Endothelial cell (in vitro differentiated cells): Measurements from ENCODE around the gene LRP2. TPM values are rescaled to one million over a fixed set of nuclear protein-coding genes. Genes with fewer than 3 reads are reported as not detected.

ENCODE experiments used
- DNase-seq: peaks from one replicate; pipeline ENCODE4 v3.0.0; 2021; ENCODE audit warnings: low spot score
- H3K27ac Mint-ChIP-seq: one replicate; pipeline ENCODE4 v1.8.0; 2021; ENCODE audit warnings: mixed read lengths, inconsistent platforms; ENCODE audit not compliant: unreplicated experiment
- H3K27me3 Mint-ChIP-seq: one replicate; pipeline ENCODE4 v1.8.0; 2021; ENCODE audit warnings: mild to moderate bottlenecking, moderate library complexity, mixed read lengths, inconsistent platforms; ENCODE audit not compliant: unreplicated experiment
- H3K36me3 Mint-ChIP-seq: one replicate; pipeline ENCODE4 v1.8.0; 2021; ENCODE audit warnings: mild to moderate bottlenecking, low read depth, mixed read lengths, inconsistent platforms; ENCODE audit not compliant: unreplicated experiment
- H3K4me1 Mint-ChIP-seq: one replicate; pipeline ENCODE4 v1.8.0; 2021; ENCODE audit warnings: mild to moderate bottlenecking, mixed read lengths, inconsistent platforms; ENCODE audit not compliant: unreplicated experiment
- H3K4me3 Mint-ChIP-seq: one replicate; pipeline ENCODE4 v1.8.0; 2021; ENCODE audit warnings: mild to moderate bottlenecking, mixed read lengths, inconsistent platforms; ENCODE audit not compliant: unreplicated experiment
- H3K9me3 Mint-ChIP-seq: one replicate; pipeline ENCODE4 v1.8.0; 2021; ENCODE audit warnings: mixed read lengths, inconsistent platforms; ENCODE audit not compliant: unreplicated experiment
- total RNA-seq: library from RNA; stranded (reverse); fragmentation: NEBNext Ultra II Directional; extraction: Animal tissue kit (Norgen Biotek cat#: 25700); gene quantifications from one replicate; pipeline ENCODE4 v1.2.1, GENCODE V29; 2021; ENCODE audit not compliant: unreplicated experiment
- TF ChIP-seq, protein P1 (sequence below): fragments of 200-600 bp; sonication (generic); IDR thresholded peaks from one replicate; pipeline ENCODE4 v1.5.0; 2021; ENCODE audit warnings: antibody characterized with exemption; ENCODE audit not compliant: unreplicated experiment

LRP2 gene
- total RNA-seq, 1 donor from 2014 or later: 0.23 TPM

GRCh38 chr2:169343202-169343601 lies 19.1 kb downstream of the LRP2 start:
- Mint-ChIP-seq H3K27me3 (no peaks in the 10 kb centered on the region), H3K4me1 (peaks cover 2% of the 10 kb centered on the region), H3K9me3 (no peaks in the 10 kb centered on the region), H3K4me3 (no peak overlapping the region), H3K27ac (no peak overlapping the region), H3K36me3 (no peaks in the 10 kb centered on the region)
- no peak for DNase-seq
- TF ChIP-seq, protein P1, sequence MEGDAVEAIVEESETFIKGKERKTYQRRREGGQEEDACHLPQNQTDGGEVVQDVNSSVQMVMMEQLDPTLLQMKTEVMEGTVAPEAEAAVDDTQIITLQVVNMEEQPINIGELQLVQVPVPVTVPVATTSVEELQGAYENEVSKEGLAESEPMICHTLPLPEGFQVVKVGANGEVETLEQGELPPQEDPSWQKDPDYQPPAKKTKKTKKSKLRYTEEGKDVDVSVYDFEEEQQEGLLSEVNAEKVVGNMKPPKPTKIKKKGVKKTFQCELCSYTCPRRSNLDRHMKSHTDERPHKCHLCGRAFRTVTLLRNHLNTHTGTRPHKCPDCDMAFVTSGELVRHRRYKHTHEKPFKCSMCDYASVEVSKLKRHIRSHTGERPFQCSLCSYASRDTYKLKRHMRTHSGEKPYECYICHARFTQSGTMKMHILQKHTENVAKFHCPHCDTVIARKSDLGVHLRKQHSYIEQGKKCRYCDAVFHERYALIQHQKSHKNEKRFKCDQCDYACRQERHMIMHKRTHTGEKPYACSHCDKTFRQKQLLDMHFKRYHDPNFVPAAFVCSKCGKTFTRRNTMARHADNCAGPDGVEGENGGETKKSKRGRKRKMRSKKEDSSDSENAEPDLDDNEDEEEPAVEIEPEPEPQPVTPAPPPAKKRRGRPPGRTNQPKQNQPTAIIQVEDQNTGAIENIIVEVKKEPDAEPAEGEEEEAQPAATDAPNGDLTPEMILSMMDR: no peak

DNA sequence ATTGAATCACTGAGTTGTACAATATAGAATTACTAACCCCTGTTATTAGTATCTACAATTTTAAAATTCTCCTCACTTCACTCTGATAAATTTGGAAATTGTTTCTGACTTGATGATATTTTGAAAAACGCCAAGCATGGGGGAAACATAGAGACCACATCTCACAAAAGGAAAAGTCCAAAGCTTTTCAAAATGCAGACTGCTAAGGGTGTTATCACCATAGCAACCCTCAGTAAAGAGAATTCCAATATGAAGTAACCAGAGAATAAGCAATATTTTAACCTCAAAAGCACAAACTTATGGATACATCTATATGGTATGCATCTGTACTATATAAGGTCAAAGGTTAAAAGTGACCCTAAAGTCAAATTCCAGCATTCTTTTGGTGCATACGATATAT lies 22.7 kb downstream of the LRP2 start:
- peaks cover 3% of the 10 kb centered on the region for H3K27me3 Mint-ChIP-seq
- no peaks in the 10 kb centered on the region for H3K4me1 Mint-ChIP-seq
- H3K36me3 Mint-ChIP-seq: no peaks in the 10 kb centered on the region
- H3K4me3 Mint-ChIP-seq: no peak overlapping the region
- TF ChIP-seq, protein P1: no peak
- no peak for DNase-seq
- no peaks in the 10 kb centered on the region for H3K9me3 Mint-ChIP-seq
- no peak overlapping the region for H3K27ac Mint-ChIP-seq

GRCh38 chr2:169336695-169337094 lies 25.6 kb downstream of the LRP2 start:
- no peaks in the 10 kb centered on the region for H3K9me3 Mint-ChIP-seq

DNA sequence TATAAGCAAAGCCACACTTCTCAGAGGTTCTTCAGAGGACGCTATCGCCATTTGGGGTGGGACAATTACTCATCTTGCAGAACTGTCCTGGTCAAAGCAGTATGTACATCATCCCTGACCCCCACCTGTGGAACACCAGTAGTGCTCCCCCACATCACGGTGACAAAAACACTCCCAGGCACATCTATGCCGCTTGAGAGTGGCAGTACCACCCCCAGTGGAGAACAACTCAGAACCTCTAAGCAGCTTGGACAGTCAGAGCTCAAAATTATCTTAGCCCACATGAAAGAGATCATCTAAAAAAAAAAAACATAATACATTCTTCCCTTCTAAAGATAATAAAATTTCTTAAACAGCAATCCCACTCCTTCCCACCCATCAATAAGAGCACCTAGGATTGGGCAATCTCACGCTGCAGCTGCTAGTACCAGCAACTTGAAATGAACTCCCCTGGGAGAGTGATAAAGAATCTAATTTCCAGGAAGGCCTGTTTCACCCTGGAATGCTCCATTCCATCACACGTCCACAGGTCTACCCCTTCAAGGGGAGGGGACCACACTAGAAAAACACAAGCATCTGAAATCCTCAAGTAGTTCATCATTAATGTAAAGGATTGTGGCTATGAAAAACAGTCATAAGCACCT lies 31.7 kb downstream of the LRP2 start:
- H3K4me1 Mint-ChIP-seq: no peaks in the 10 kb centered on the region
- no peaks in the 10 kb centered on the region for H3K27me3 Mint-ChIP-seq
- DNase-seq: no peak
- no peaks in the 10 kb centered on the region for H3K36me3 Mint-ChIP-seq
- TF ChIP-seq, protein P1: no peak
- no peaks in the 10 kb centered on the region for H3K9me3 Mint-ChIP-seq
- no peak overlapping the region for H3K4me3 Mint-ChIP-seq
- no peak overlapping the region for H3K27ac Mint-ChIP-seq

More at GRCh38 chr2:169336695-169337094, 25.6 kb downstream of the LRP2 start:
- H3K4me3 Mint-ChIP-seq: no peak overlapping the region
- H3K36me3 Mint-ChIP-seq: no peaks in the 10 kb centered on the region
- H3K27me3 Mint-ChIP-seq: peaks cover 3% of the 10 kb centered on the region
- TF ChIP-seq, protein P1: no peak
- no peaks in the 10 kb centered on the region for H3K4me1 Mint-ChIP-seq
- DNase-seq: no peak
- H3K27ac Mint-ChIP-seq: no peak overlapping the region

DNA sequence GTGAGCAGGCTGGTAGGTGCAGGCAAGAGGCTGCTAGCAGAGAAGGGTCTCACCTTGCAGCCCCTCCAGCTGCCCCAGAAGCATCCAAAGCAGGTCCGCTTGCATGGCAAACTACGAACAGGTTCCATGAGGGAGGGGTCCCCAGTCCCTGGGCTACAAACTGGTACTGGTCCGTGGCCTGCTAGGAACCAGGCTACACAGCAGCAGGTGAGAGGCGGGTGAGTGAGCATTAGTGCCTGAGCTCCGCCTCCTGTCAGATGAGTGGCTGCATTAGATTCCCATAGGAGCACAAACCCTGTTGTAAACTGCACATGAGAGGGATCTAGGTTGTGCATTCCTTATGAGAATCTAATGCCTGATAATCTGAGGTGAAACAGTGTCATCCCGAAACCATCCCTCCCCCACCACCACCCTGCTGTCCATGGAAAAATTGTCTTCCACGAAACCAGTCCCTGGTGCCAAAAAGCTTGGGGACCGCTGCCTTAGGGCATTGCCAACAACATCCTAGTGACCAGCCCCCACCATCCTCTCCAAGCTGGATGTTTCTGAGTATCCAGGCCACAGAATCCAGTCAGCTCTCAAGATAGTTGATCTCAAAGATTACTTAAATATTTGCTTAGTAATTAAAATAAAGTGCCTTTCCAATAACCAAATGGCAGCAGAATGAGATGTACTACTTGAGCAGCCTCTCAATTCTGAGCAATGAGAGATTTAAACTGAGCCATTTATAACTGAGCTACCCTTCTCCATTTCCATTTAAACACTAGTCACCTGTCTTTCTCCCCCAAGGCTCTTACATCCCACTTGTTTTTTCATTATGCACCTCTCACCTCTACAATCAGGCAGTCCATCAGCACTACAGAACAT lies 32.4 kb downstream of the LRP2 start:
- Mint-ChIP-seq H3K9me3 (no peaks in the 10 kb centered on the region), H3K27me3 (no peaks in the 10 kb centered on the region), H3K27ac (no peak overlapping the region), H3K4me3 (no peak overlapping the region), H3K36me3 (no peaks in the 10 kb centered on the region), H3K4me1 (no peaks in the 10 kb centered on the region)
- no peak for DNase-seq
- TF ChIP-seq, protein P1: no peak
